Osteocyte (in vitro differentiated cells): ENCODE measurements around the gene ANKRD13D. TPM values are rescaled to one million over a fixed set of nuclear protein-coding genes. Genes with fewer than 3 reads are reported as not detected.
A peak's percentile ranks its signal among the peaks of the same experiment; 100 is the strongest.

Experiments
- DNase-seq: peaks from one replicate; pipeline ENCODE4 v3.0.0; 2021; ENCODE audit warnings: mixed read lengths; ENCODE audit not compliant: unreplicated experiment; ENCODE audit errors: extremely low spot score
- H3K27ac Mint-ChIP-seq: one replicate; pipeline ENCODE4 v1.8.0; 2021; ENCODE audit warnings: mild to moderate bottlenecking, mixed read lengths; ENCODE audit not compliant: unreplicated experiment
- H3K27me3 Mint-ChIP-seq: one replicate; pipeline ENCODE4 v1.8.0; 2021; ENCODE audit warnings: mixed read lengths; ENCODE audit not compliant: unreplicated experiment
- H3K36me3 Mint-ChIP-seq: one replicate; pipeline ENCODE4 v1.8.0; 2021; ENCODE audit warnings: mixed read lengths; ENCODE audit not compliant: unreplicated experiment
- H3K4me1 Mint-ChIP-seq: one replicate; pipeline ENCODE4 v1.8.0; 2021; ENCODE audit warnings: mixed read lengths; ENCODE audit not compliant: unreplicated experiment
- H3K4me3 Mint-ChIP-seq: one replicate; pipeline ENCODE4 v1.8.0; 2021; ENCODE audit warnings: mild to moderate bottlenecking, moderate library complexity, mixed read lengths; ENCODE audit not compliant: unreplicated experiment
- H3K9me3 Mint-ChIP-seq: one replicate; pipeline ENCODE4 v1.8.0; 2021; ENCODE audit warnings: mixed read lengths; ENCODE audit not compliant: unreplicated experiment
- CTCF ChIP-seq: fragments of 200-600 bp; sonication (generic); IDR thresholded peaks from 2 replicates; pipeline ENCODE4 v1.5.0; 2021; ENCODE audit warnings: antibody characterized with exemption, mild to moderate bottlenecking, moderate library complexity
- total RNA-seq: library from RNA; stranded (reverse); gene quantifications from 2 replicates; pipeline ENCODE4 v1.2.1, GENCODE V29; 2021

ANKRD13D gene
- total RNA-seq, 1 donor from 2014 or later = 56.2 TPM

- no peak for DNase-seq
- Mint-ChIP-seq H3K9me3 (no peaks in the 10 kb centered on the region), H3K27ac (peak within 1 kb of the TSS; percentile 78), H3K27me3 (no peaks in the 10 kb centered on the region), H3K4me1 (peaks cover 54% of the 10 kb centered on the region), H3K36me3 (no peaks in the 10 kb centered on the region), H3K4me3 (peak within 1 kb of the TSS; percentile 90)
- TF ChIP-seq CTCF = no peak
Observed at GRCh38 chr11:67266449-67267187, 22.5 kb upstream of the ANKRD13D start, which contains the start of gene GRK2. Gene GRK2 (plus strand): TSS chr11:67266473. CDS start chr11:67266700, 227 bp downstream.

- Mint-ChIP-seq H3K4me1 (peaks cover 59% of the 10 kb centered on the region), H3K9me3 (no peaks in the 10 kb centered on the region), H3K27me3 (no peaks in the 10 kb centered on the region), H3K36me3 (no peaks in the 10 kb centered on the region), H3K4me3 (peak overlapping the region; percentile 90), H3K27ac (peak overlapping the region; percentile 77)
- DNase-seq = no peak
- no peak for TF ChIP-seq CTCF
Observed at GRCh38 chr11:67267188-67268080, 21.7 kb upstream of the ANKRD13D start.

- Mint-ChIP-seq H3K36me3 (no peaks in the 10 kb centered on the region), H3K9me3 (no peaks in the 10 kb centered on the region), H3K27me3 (no peaks in the 10 kb centered on the region), H3K27ac (no peak overlapping the region), H3K4me3 (peak overlapping the region; percentile 90), H3K4me1 (peaks cover 53% of the 10 kb centered on the region)
- DNase-seq = no peak
- no peak for TF ChIP-seq CTCF
Observed at GRCh38 chr11:67268081-67268961, 20.8 kb upstream of the ANKRD13D start.

- Mint-ChIP-seq H3K9me3 (no peaks in the 10 kb centered on the region), H3K27ac (no peak overlapping the region), H3K27me3 (no peaks in the 10 kb centered on the region), H3K4me3 (no peak overlapping the region), H3K4me1 (peaks cover 59% of the 10 kb centered on the region), H3K36me3 (no peaks in the 10 kb centered on the region)
- no peak for DNase-seq
- no peak for TF ChIP-seq CTCF
Observed at GRCh38 chr11:67268962-67269268, 20.2 kb upstream of the ANKRD13D start.
